Measurements from ENCODE around the gene SMIM7.

SMIM7 gene

GRCh38 chr19:16621165-16621800, 38.7 kb downstream of the SMIM7 start:
- no peak for DNase-seq (ENCODE audit: low read depth)

- no peak for DNase-seq (ENCODE audit: low read depth)
Observed at GRCh38 chr19:16620584-16620983, 39.4 kb downstream of the SMIM7 start.

GRCh38 chr19:16620018-16620417, 39.9 kb downstream of the SMIM7 start:
- DNase-seq (ENCODE audit: low read depth): no peak

- no peak for DNase-seq (ENCODE audit: low read depth)
Observed at GRCh38 chr19:16619457-16619856, 40.5 kb downstream of the SMIM7 start.

- no peak for DNase-seq (ENCODE audit: low read depth)
Observed at GRCh38 chr19:16618248-16618647, 41.7 kb downstream of the SMIM7 start.

- DNase-seq (ENCODE audit: low read depth): no peak
Observed at GRCh38 chr19:16615808-16616207, 44.1 kb downstream of the SMIM7 start.

GRCh38 chr19:16614941-16615340, 45.0 kb downstream of the SMIM7 start:
- no peak for DNase-seq (ENCODE audit: low read depth)

- DNase-seq (ENCODE audit: low read depth): no peak
Observed at GRCh38 chr19:16613841-16614240, 46.1 kb downstream of the SMIM7 start.

- DNase-seq (ENCODE audit: low read depth): no peak
Observed at GRCh38 chr19:16612636-16613035, 47.3 kb downstream of the SMIM7 start.

GRCh38 chr19:16611121-16611520, 48.8 kb downstream of the SMIM7 start:
- no peak for DNase-seq (ENCODE audit: low read depth)

GRCh38 chr19:16609511-16610200, 50.3 kb downstream of the SMIM7 start:
- DNase-seq (ENCODE audit: low read depth): no peak

- DNase-seq (ENCODE audit: low read depth): no peak
Observed at GRCh38 chr19:16608290-16608739, 51.6 kb downstream of the SMIM7 start.

- DNase-seq (ENCODE audit: low read depth): no peak
Observed at GRCh38 chr19:16607819-16608218, 52.1 kb downstream of the SMIM7 start.

- no peak for DNase-seq (ENCODE audit: low read depth)
Observed at GRCh38 chr19:16605553-16605994, 54.4 kb downstream of the SMIM7 start.

- no peak for DNase-seq (ENCODE audit: low read depth)
Observed at GRCh38 chr19:16605115-16605514, 54.8 kb downstream of the SMIM7 start.

GRCh38 chr19:16604615-16605014, 55.3 kb downstream of the SMIM7 start:
- DNase-seq (ENCODE audit: low read depth): no peak

GRCh38 chr19:16603090-16603489, 56.9 kb downstream of the SMIM7 start:
- no peak for DNase-seq (ENCODE audit: low read depth)

GRCh38 chr19:16601378-16602052, 58.4 kb downstream of the SMIM7 start:
- DNase-seq (ENCODE audit: low read depth): no peak

- no peak for DNase-seq (ENCODE audit: low read depth)
Observed at GRCh38 chr19:16600824-16601223, 59.1 kb downstream of the SMIM7 start.

- no peak for DNase-seq (ENCODE audit: low read depth)
Observed at GRCh38 chr19:16599655-16600346, 60.1 kb downstream of the SMIM7 start.

- DNase-seq (ENCODE audit: low read depth): no peak
Observed at GRCh38 chr19:16598848-16599247, 61.1 kb downstream of the SMIM7 start.

- no peak for DNase-seq (ENCODE audit: low read depth)
Observed at GRCh38 chr19:16596399-16596798, 63.5 kb downstream of the SMIM7 start.
